PC-9 (cell line): Measurements from ENCODE around the gene PINLYP. TPM values are rescaled to one million over a fixed set of nuclear protein-coding genes. Genes with fewer than 3 reads are reported as not detected.
"Not testable (repeated sequence)": the region's sequence is repeated elsewhere in the genome, so short reads cannot be mapped to it uniquely, and the experiment has no call there.

Experiments
- BruUV-seq: library from RNA; stranded (reverse); fragments of 400-500 nt; replicated peaks from 2 replicates; lab custom pipeline; 2021; lab: Mats Ljungman, UMichigan
- CTCF ChIA-PET: fragments of 300-600 bp; sonication (Branson Sonifier 250); formaldehyde crosslinking; loops from one replicate; lab custom pipeline; 2022; ENCODE audit warnings: antibody characterized with exemption; lab: Charles Lee
- POLR2A ChIA-PET: fragments of 300-600 bp; sonication (Branson Sonifier 250); formaldehyde crosslinking; loops from one replicate; lab custom pipeline; 2022; ENCODE audit warnings: antibody characterized with exemption; ENCODE audit not compliant: unreplicated experiment; lab: Charles Lee
- DNase-seq, 2 experiments: peaks; one replicate each; pipeline versions ENCODE4 v3.0.0 to v3.0.0-alpha.2; 2015 to 2022; ENCODE audit warnings: mixed read lengths in 1 of 2
- H2AFZ ChIP-seq: fragments of 200-600 bp; sonication (generic); 2 replicates; pipeline ENCODE4 v1.8.1; 2017; ENCODE audit warnings: antibody characterized with exemption
- H3F3A ChIP-seq: fragments of 200-600 bp; sonication (generic); 2 replicates; pipeline ENCODE4 v1.8.1; 2017; ENCODE audit warnings: antibody characterized with exemption, mild to moderate bottlenecking, low read depth; ENCODE audit not compliant: insufficient read depth
- H3K27ac ChIP-seq: fragments of 200-600 bp; sonication (generic); 2 replicates; pipeline ENCODE4 v1.6.1; 2016; ENCODE audit warnings: mixed run types
- H3K27me3 ChIP-seq: fragments of 200-600 bp; sonication (generic); 2 replicates; pipeline ENCODE4 v1.6.1; 2016; ENCODE audit warnings: low read depth, mixed run types; ENCODE audit not compliant: insufficient read depth
- H3K36me3 ChIP-seq: fragments of 200-600 bp; sonication (generic); 2 replicates; pipeline ENCODE4 v1.6.1; 2016; ENCODE audit warnings: low read depth, mixed run types
- H3K4me1 ChIP-seq: fragments of 200-600 bp; sonication (generic); replicated peaks from 2 replicates; pipeline ENCODE4 v1.6.1; 2016; ENCODE audit warnings: mixed run types; ENCODE audit not compliant: insufficient read depth
- H3K4me2 ChIP-seq: fragments of 200-600 bp; sonication (generic); 2 replicates; pipeline ENCODE4 v1.6.1; 2017; ENCODE audit warnings: mixed run types
- H3K4me3 ChIP-seq: fragments of 200-600 bp; sonication (generic); 2 replicates; pipeline ENCODE4 v1.6.1; 2016; ENCODE audit warnings: mixed run types
- H3K79me2 ChIP-seq: fragments of 200-600 bp; sonication (generic); 2 replicates; pipeline ENCODE4 v1.6.1; 2017; ENCODE audit warnings: low read depth, mixed run types
- H3K9me2 ChIP-seq: fragments of 200-600 bp; sonication (generic); 2 replicates; pipeline ENCODE4 v1.8.1; 2017; ENCODE audit warnings: mild to moderate bottlenecking; ENCODE audit not compliant: insufficient read depth
- H3K9me3 ChIP-seq: fragments of 200-600 bp; sonication (generic); 2 replicates; pipeline ENCODE4 v1.8.1; 2016; ENCODE audit warnings: low read depth; ENCODE audit not compliant: insufficient read depth
- H4K20me1 ChIP-seq: fragments of 200-600 bp; sonication (generic); 2 replicates; pipeline ENCODE4 v1.8.1; 2017; ENCODE audit not compliant: insufficient read depth
- EZH2 ChIP-seq: fragments of 200-600 bp; sonication (generic); IDR thresholded peaks from 2 replicates; pipeline ENCODE4 v1.8.0; 2017; ENCODE audit warnings: antibody characterized with exemption, low read depth
- intact Hi-C: fragments of 100-400 bp; cut with micrococcal nuclease; formaldehyde crosslinking; loops from one replicate; pipeline ENCODE4 v1.10.0; 2022; ENCODE audit not compliant: unreplicated experiment
- total RNA-seq: library from RNA; stranded (reverse); gene quantifications from 2 replicates; pipeline ENCODE4 v1.2.3, GENCODE V29; 2021
- TF ChIP-seq, protein P1 (sequence below): fragments of 200-600 bp; sonication (generic); conservative IDR thresholded peaks from 2 replicates; pipeline ENCODE4 v1.6.1; 2017; ENCODE audit warnings: mixed run types, antibody characterized with exemption, mild to moderate bottlenecking, moderate library complexity

Gene PINLYP
- total RNA-seq, 1 experiment from 2014 or later: 2.0 TPM

DNA sequence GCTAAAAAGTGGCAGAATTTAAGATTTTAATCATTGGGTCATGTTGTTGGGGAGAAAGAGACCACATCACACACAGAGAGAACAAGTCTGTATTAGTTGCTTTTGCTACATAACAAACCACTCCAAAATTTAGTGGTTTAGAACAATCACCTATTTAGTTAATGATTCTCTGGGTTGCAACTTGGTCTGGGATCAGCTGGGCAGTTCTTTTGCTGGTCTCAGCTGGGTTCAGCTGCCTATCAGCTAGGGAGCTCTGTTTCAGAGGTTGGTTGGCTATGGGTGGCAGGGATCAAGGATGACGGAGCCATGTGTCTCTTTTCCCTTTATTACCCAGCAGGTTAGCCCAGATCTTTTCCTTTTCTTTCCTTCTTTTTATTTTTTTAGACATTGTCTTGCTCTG, 8.9 kb downstream of the PINLYP start:
- TF ChIP-seq EZH2: no peak
- TF ChIP-seq, protein P1, sequence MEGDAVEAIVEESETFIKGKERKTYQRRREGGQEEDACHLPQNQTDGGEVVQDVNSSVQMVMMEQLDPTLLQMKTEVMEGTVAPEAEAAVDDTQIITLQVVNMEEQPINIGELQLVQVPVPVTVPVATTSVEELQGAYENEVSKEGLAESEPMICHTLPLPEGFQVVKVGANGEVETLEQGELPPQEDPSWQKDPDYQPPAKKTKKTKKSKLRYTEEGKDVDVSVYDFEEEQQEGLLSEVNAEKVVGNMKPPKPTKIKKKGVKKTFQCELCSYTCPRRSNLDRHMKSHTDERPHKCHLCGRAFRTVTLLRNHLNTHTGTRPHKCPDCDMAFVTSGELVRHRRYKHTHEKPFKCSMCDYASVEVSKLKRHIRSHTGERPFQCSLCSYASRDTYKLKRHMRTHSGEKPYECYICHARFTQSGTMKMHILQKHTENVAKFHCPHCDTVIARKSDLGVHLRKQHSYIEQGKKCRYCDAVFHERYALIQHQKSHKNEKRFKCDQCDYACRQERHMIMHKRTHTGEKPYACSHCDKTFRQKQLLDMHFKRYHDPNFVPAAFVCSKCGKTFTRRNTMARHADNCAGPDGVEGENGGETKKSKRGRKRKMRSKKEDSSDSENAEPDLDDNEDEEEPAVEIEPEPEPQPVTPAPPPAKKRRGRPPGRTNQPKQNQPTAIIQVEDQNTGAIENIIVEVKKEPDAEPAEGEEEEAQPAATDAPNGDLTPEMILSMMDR: no peak
- Histone ChIP-seq H3K79me2 (no peaks in the 10 kb centered on the region), H3K4me1 (no peaks in the 10 kb centered on the region), H3K27ac (no peak overlapping the region), H3K4me2 (no peak overlapping the region), H3K27me3 (no peaks in the 10 kb centered on the region), H3K9me2 (no peaks in the 10 kb centered on the region), H3K4me3 (no peak overlapping the region), H3K36me3 (no peaks in the 10 kb centered on the region), H2AFZ (no peak overlapping the region), H4K20me1 (no peaks in the 10 kb centered on the region), H3K9me3 (no peaks in the 10 kb centered on the region), H3F3A (0 out of 2 replicates have a peak, but pooled peaks cover 10% of the 10 kb centered on the region)
- intact Hi-C loops: no loop called here
- POLR2A ChIA-PET: no interaction called here
- CTCF ChIA-PET: interaction anchor here (0.6 kb wide), 2 partner anchors 29 to 78 kb away, joined by 3 to 5 read pairs; no protein-coding TSS in a partner anchor
- BruUV-seq: no TSS peak
- DNase-seq: no peak

DNA sequence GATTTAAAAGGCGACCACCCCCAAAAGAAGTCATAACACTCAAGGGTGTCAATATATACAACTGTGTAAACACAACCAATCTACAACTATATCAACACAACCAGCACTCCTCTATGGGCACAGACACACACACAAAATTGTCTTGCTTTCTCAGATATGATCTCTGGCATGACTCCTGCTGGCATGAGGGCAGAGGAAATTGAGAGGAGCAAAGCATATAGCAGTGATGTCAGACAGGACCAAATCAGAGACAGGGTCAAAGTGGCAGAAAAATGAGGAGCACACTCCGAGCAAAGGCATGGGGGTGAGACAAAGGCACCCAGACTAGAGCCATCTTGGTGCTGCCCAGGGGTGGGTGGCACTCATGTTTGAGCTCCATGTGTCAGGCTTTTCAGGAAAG, 10.7 kb downstream of the PINLYP start:
- TF ChIP-seq, protein P1: no peak
- CTCF ChIA-PET: interaction anchor here (0.6 kb wide), 1 partner anchor 31 kb away, joined by 3 read pairs; no protein-coding TSS in a partner anchor
- H3K36me3 ChIP-seq: no peaks in the 10 kb centered on the region

DNA sequence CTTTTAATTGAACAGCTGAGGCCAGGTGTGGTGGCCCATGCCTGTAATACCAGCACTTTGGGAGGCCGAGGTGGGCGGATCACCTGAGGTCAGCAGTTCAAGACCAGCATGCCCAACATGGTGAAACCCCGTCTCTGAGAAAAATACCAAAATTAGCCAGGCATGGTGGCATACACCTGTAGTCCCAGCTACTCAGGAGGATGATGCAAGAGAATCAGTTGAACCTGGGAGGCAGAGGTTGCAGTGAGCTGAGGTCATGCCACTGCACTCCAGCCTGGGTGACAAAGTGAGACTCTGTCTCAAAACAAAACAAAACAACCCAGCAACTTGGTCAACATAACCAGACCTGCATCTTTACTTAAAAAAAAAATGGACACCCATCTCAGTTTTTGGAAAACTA, 11.4 kb downstream of the PINLYP start:
- DNase-seq, BruUV-seq, H4K20me1 ChIP-seq, H3K4me1 ChIP-seq, H3K79me2 ChIP-seq, H3K9me2 ChIP-seq, H3K27ac ChIP-seq, H3K4me2 ChIP-seq, CTCF ChIA-PET, H3K4me3 ChIP-seq, H3F3A ChIP-seq, H2AFZ ChIP-seq, H3K9me3 ChIP-seq, H3K36me3 ChIP-seq, H3K27me3 ChIP-seq, intact Hi-C loops: not testable (repeated sequence)
- POLR2A ChIA-PET: interaction anchor here (0.6 kb wide), 1 partner anchor 30 kb away, joined by 7 read pairs; no protein-coding TSS in a partner anchor

More for the DNA sequence above, 10.7 kb downstream of the PINLYP start:
- Histone ChIP-seq H3F3A (0 out of 2 replicates have a peak, but pooled peaks cover 10% of the 10 kb centered on the region), H2AFZ (no peak overlapping the region), H3K4me1 (no peaks in the 10 kb centered on the region), H3K79me2 (no peaks in the 10 kb centered on the region), H3K9me3 (no peaks in the 10 kb centered on the region), H3K4me2 (no peak overlapping the region), H3K27me3 (no peaks in the 10 kb centered on the region), H3K9me2 (no peaks in the 10 kb centered on the region), H3K4me3 (no peak overlapping the region), H4K20me1 (no peaks in the 10 kb centered on the region), H3K27ac (no peak overlapping the region)
- POLR2A ChIA-PET: no interaction called here
- DNase-seq: no peak
- intact Hi-C loops: no loop called here
- BruUV-seq: no TSS peak

DNA sequence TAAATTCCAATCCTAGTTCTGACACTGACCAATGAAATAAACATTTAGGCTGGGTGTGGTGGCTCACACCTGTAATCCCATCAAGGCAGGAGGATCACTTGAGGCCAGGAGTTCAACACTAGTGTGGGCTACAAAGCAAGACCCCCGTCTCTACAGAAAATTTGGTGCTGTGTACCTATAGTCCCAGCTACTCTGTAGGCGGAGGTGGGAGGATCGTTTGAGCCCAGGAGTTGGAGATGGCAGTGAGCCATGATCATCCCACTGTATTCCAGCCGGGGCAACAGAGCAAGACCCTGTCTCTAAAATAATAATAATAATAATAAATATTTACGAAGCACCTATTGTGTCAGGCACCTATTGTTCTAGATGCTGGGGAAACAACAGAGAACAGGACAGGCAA, 13.7 kb downstream of the PINLYP start:
- ChIA-PET POLR2A (interaction anchor here (0.5 kb wide), 1 partner anchor 220 kb away, joined by 5 read pairs; no protein-coding TSS in a partner anchor), CTCF (no interaction called here)
- Histone ChIP-seq H3K4me2 (no peak overlapping the region), H3K4me1 (0 out of 2 replicates have a peak, but pooled peaks cover 2% of the 10 kb centered on the region), H3K27me3 (no peaks in the 10 kb centered on the region), H3K79me2 (peaks cover 10% of the 10 kb centered on the region), H3F3A (peaks cover 13% of the 10 kb centered on the region; the same call in 1 of the 2 replicates), H3K9me2 (no peaks in the 10 kb centered on the region), H3K36me3 (0 out of 2 replicates have a peak, but pooled peaks cover 7% of the 10 kb centered on the region), H2AFZ (no peak overlapping the region), H3K9me3 (no peaks in the 10 kb centered on the region), H3K27ac (no peak overlapping the region), H3K4me3 (no peak overlapping the region), H4K20me1 (peaks cover 7% of the 10 kb centered on the region)
- DNase-seq: no peak
- TF ChIP-seq, protein P1: no peak
- TF ChIP-seq EZH2: no peak
- intact Hi-C loops: no loop called here
- no TSS peak for BruUV-seq
